Prostate gland (tissue), 2 donors: ENCODE measurements around the gene DLL3. TPM values are rescaled to one million over a fixed set of nuclear protein-coding genes. Genes with fewer than 3 reads are reported as not detected.
"Not testable (repeated sequence)": the region's sequence is repeated elsewhere in the genome, so short reads cannot be mapped to it uniquely, and the experiment has no call there.

ENCODE experiments used
- DNase-seq: peaks from one replicate; pipeline ENCODE4 v3.0.0-alpha.2; 2019; ENCODE audit warnings: low spot score
- H3K27ac ChIP-seq, 2 donors: fragments of 200-600 bp; sonication (generic); 2 replicates each; pipeline ENCODE4 v1.5.1; 2017 to 2019
- H3K27me3 ChIP-seq: fragments of 200-600 bp; sonication (generic); replicated peaks from 2 replicates; pipeline ENCODE4 v1.5.1; 2019; ENCODE audit not compliant: insufficient read depth
- H3K36me3 ChIP-seq, 2 donors: fragments of 200-600 bp; sonication (generic); 1 replicate in 1 of 2; 2 replicates in 1 of 2; pipeline versions ENCODE4 v1.5.1 to v1.8.1; 2017 to 2019
- H3K4me1 ChIP-seq: fragments of 200-600 bp; sonication (generic); replicated peaks from 2 replicates; pipeline ENCODE4 v1.5.1; 2019
- H3K4me3 ChIP-seq, 2 donors: fragments of 200-600 bp; sonication (generic); 2 replicates each; pipeline ENCODE4 v1.5.1; 2017 to 2019
- H3K9me3 ChIP-seq: fragments of 200-600 bp; sonication (generic); 2 replicates; pipeline ENCODE4 v1.5.1; 2017
- POLR2A ChIP-seq: fragments of 450-650 bp; IDR thresholded peaks from one replicate; pipeline ENCODE4 v1.6.1; 2016; ENCODE audit warnings: antibody characterized with exemption, mild to moderate bottlenecking
- POLR2AphosphoS5 ChIP-seq: sonication (generic); formaldehyde crosslinking; IDR thresholded peaks from one replicate; pipeline ENCODE4 v1.6.1; 2017; ENCODE audit warnings: antibody characterized with exemption
- WGBS: methylation state at CpG from one replicate; pipeline ENCODE4 v1.1.5; 2018; 5-methylcytosine and 5-hydroxymethylcytosine counted together
- intact Hi-C: fragments of 100-400 bp; cut with DNase I; formaldehyde crosslinking; loops from one replicate; pipeline ENCODE4 v1.14.2; 2022
- total RNA-seq, 2 donors: library from RNA; depleted of rRNA; stranded (reverse); fragments of >200 nt; gene quantifications; one replicate each; pipeline ENCODE4 v1.1.0, GENCODE V29; 2016
- TF ChIP-seq, protein P1 (sequence below), 4 experiments: fragments of 200-600 bp in 2 of 4; fragments of 450-650 bp in 2 of 4; sonication (generic) in 2 of 4; IDR thresholded peaks; 1 replicate in 3 of 4; 2 replicates in 1 of 4; pipeline ENCODE4 v1.5.1; 2016 to 2019; ENCODE audit warnings: antibody characterized with exemption in 4 of 4, mild to moderate bottlenecking in 2 of 4, moderate library complexity in 2 of 4

Gene DLL3
- total RNA-seq, 2 donors from 2014 or later: 6.3 TPM; not detected in 1

DNA sequence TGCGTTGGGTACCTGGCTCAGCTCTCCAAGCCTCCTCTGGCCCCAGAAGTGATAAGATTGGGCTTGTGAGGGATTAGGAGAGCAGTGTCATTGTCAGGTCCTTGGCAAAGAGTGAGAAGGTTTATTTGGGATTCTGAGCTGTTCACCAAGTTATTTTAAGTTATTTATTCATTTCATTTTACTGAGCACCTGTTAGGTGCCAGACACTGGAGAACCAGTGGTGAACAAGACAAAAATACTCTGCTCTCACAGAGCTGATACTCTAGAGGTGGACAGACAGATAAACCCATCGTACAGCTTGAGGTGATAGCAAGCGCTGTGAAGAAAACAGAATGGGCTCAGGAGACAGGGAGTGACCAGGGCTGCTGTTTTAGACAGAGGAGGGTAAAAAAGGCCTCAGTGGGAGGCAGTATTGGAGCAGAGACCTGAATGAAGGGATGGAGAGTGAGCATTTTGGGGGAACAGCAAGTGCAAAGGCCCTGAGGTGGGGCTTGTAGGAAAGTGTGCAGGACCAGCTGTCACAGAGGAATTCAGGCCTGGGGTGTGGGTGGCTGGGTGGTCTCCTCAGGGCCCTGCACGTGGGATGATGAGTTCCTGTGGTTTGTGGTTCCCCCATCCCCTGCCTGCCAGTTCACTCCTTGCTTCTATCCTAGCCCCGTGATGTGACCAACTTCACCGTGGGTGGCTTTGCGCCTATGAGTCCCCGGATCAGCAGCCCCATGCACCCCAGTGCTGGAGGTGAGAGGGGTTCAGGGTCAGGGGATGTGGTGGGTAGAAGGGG lies 26.8 kb upstream of the DLL3 start:
- peaks cover 22 to 48% of the 10 kb centered on the region in 2 donors for H3K36me3 ChIP-seq
- 84% methylated on average over 8 of the region's 8 CpGs for WGBS
- H3K9me3 ChIP-seq: no peaks in the 10 kb centered on the region
- no peak for TF ChIP-seq POLR2AphosphoS5
- no peaks in the 10 kb centered on the region for H3K27me3 ChIP-seq
- no peaks in the 10 kb centered on the region for H3K4me1 ChIP-seq
- no peak overlapping the region for H3K27ac ChIP-seq
- no peak overlapping the region for H3K4me3 ChIP-seq
- intact Hi-C loops: loop anchor here (5.0 kb wide), 1 partner anchor 60 kb away; the partner anchor contains the start of gene EID2B
- DNase-seq: no peak

DNA sequence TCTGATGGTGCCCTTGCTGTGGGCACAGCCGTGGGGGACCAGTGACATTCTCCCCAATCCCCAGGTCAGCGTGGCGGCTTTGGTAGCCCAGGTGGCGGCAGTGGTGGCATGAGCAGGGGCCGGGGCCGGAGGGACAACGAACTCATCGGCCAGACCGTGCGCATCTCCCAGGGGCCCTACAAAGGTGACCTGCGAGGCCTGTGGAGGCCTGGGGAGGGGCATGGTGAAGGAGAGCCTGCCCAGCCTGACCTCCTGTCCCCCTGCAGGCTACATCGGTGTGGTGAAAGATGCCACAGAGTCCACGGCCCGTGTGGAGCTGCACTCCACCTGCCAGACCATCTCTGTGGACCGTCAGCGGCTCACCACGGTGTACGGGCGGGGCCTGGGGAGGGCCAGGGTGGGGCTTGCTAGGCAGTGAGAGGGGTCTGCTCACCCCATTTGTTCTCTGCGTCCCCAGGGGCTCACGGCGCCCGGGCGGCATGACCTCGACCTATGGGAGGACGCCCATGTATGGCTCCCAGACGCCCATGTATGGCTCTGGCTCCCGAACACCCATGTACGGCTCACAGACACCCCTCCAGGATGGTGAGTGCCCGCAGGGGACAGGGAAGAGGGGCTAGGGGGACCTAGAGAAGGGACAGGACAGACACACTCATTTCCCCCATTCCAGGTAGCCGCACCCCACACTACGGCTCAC lies 25.9 kb upstream of the DLL3 start:
- Histone ChIP-seq H3K27ac (no peak overlapping the region), H3K9me3 (no peaks in the 10 kb centered on the region), H3K4me3 (no peak overlapping the region), H3K36me3 (peaks cover 22 to 45% of the 10 kb centered on the region in 2 donors), H3K4me1 (no peaks in the 10 kb centered on the region), H3K27me3 (no peaks in the 10 kb centered on the region)
- TF ChIP-seq POLR2AphosphoS5 (no peak), POLR2A (no peak)
- no peak for DNase-seq
- intact Hi-C loops: loop anchor here (5.0 kb wide), 1 partner anchor 59 kb away; the partner anchor contains the start of gene EID2B
- 88% methylated on average over 31 of the region's 32 CpGs for WGBS

DNA sequence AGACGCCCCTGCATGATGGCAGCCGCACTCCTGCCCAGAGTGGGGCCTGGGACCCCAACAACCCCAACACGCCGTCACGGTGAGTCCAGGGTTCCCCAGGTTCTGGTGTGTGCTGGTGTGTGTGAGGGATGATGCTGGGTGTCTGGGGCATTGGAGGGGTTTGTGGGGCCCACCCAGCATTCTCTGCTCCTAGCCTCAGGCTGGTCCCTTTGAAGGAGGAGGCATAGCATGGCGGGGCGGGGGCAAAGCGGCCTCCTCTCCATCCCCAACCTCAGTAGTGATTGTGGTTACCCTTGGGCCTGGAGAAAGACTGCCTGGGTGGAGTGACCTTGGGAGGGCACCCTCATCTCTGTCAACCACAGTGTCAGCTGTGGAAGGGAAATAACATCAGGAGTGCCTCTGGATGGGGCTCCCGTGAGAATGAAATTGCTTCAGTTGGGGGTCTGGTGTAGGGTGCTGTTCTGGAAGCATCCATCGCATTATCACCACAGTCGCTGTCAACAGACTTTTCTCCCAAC lies 25.2 kb upstream of the DLL3 start:
- no peaks in the 10 kb centered on the region for H3K9me3 ChIP-seq
- H3K27me3 ChIP-seq: no peaks in the 10 kb centered on the region
- 82% methylated on average over 11 of the region's 11 CpGs for WGBS
- no peaks in the 10 kb centered on the region for H3K4me1 ChIP-seq
- H3K36me3 ChIP-seq: peaks cover 22 to 39% of the 10 kb centered on the region in 2 donors
- TF ChIP-seq POLR2AphosphoS5 (no peak), POLR2A (no peak)
- intact Hi-C loops: loop anchor here (5.0 kb wide), 1 partner anchor 59 kb away; the partner anchor contains the start of gene EID2B
- no peak overlapping the region for H3K27ac ChIP-seq
- DNase-seq: no peak
- no peak overlapping the region for H3K4me3 ChIP-seq

DNA sequence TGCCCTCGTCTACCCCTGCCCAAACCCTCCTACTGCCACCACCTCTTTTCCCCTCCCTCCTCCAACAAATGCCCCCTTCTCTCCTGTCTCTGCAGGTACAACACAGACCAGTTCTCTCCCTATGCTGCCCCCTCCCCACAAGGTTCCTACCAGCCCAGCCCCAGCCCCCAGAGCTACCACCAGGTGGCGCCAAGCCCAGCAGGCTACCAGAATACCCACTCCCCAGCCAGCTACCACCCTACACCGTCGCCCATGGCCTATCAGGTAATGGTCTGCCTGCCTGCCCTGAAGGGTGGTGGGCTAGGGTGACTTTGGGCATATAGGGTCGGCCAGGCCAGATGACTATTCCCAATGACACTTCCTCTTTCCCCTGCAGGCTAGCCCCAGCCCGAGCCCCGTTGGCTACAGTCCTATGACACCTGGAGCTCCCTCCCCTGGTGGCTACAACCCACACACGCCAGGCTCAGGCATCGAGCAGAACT lies 24.6 kb upstream of the DLL3 start:
- intact Hi-C loops: loop anchor here (5.0 kb wide), 1 partner anchor 58 kb away; the partner anchor contains the start of gene EID2B
- H3K27ac ChIP-seq: no peak overlapping the region
- WGBS: 46% methylated on average over 9 of the region's 9 CpGs
- no peaks in the 10 kb centered on the region for H3K9me3 ChIP-seq
- TF ChIP-seq, protein P1, sequence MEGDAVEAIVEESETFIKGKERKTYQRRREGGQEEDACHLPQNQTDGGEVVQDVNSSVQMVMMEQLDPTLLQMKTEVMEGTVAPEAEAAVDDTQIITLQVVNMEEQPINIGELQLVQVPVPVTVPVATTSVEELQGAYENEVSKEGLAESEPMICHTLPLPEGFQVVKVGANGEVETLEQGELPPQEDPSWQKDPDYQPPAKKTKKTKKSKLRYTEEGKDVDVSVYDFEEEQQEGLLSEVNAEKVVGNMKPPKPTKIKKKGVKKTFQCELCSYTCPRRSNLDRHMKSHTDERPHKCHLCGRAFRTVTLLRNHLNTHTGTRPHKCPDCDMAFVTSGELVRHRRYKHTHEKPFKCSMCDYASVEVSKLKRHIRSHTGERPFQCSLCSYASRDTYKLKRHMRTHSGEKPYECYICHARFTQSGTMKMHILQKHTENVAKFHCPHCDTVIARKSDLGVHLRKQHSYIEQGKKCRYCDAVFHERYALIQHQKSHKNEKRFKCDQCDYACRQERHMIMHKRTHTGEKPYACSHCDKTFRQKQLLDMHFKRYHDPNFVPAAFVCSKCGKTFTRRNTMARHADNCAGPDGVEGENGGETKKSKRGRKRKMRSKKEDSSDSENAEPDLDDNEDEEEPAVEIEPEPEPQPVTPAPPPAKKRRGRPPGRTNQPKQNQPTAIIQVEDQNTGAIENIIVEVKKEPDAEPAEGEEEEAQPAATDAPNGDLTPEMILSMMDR (IDR thresholded peaks at IDR 0.05): peak; percentile 53 to 76 (median 60)
- TF ChIP-seq POLR2AphosphoS5: no peak
- no peaks in the 10 kb centered on the region for H3K27me3 ChIP-seq
- no peak overlapping the region for H3K4me3 ChIP-seq
- peak; percentile 29 for DNase-seq
- peaks cover 16 to 32% of the 10 kb centered on the region in 2 donors for H3K36me3 ChIP-seq
- no peaks in the 10 kb centered on the region for H3K4me1 ChIP-seq

DNA sequence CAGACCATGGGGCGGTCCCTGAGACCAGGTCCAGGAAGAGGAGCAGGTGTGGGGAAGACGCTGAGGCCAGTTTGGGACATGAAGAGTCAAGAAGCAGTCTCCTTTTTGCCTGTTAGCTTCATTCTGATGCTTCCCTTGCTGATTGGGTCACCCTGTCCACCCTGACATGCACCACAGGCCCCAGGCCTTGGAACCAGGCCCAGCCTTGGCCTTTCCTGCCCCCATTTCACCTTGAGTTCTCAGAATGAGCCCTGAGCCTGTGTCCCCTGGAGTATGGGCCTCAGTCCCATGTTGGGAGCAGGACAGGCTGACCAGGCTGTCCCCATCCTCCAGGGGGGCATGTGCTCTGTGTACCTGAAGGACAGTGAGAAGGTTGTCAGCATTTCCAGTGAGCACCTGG lies 23.0 kb upstream of the DLL3 start:
- H3K9me3 ChIP-seq: no peaks in the 10 kb centered on the region
- no peak overlapping the region for H3K27ac ChIP-seq
- TF ChIP-seq POLR2AphosphoS5 (no peak), POLR2A (no peak)
- TF ChIP-seq, protein P1 (IDR thresholded peaks at IDR 0.05): no peak
- 100% methylated on average over 2 of the region's 2 CpGs for WGBS
- H3K36me3 ChIP-seq: peaks cover 12 to 23% of the 10 kb centered on the region in 2 donors
- H3K4me1 ChIP-seq: peaks cover 4% of the 10 kb centered on the region
- no peaks in the 10 kb centered on the region for H3K27me3 ChIP-seq
- no peak overlapping the region for H3K4me3 ChIP-seq
- intact Hi-C loops: no loop called here
- no peak for DNase-seq

DNA sequence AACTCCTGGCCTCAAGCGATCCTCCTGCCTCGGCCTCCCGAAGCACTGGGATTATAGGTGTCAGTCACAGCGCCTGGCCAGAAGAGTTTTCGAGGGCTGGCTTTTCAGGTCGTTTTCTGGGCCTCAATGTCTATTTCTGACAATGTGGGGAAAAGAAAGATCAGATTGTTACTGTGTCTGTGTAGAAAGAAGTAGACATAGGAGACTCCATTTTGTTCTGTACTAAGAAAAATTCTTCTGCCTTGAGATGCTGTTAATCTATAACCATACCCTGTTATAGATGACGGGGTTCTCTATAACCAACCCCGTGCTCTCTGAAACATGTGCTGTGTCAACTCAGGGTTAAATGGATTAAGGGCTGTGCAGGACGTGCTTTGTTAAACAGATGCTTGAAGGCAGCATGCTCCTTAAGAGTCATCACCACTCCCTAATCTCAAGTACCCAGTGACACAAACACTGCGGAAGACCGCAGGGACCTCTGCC lies 19.4 kb upstream of the DLL3 start:
- H3K9me3 ChIP-seq, H3K27ac ChIP-seq, DNase-seq, H3K36me3 ChIP-seq, H3K4me3 ChIP-seq, intact Hi-C loops, H3K27me3 ChIP-seq: not testable (repeated sequence)
- WGBS: 70% methylated on average over 11 of the region's 11 CpGs
- peaks cover 12% of the 10 kb centered on the region for H3K4me1 ChIP-seq
